GM12878 (cell line): Measurements from ENCODE around the gene ADCY5. TPM values are rescaled to one million over a fixed set of nuclear protein-coding genes. Genes with fewer than 3 reads are reported as not detected.

Source experiments
- ATAC-seq: fragments of 200-7000 bp; cut with Tn5 transposase; 3 replicates; pipeline ENCODE4 v1.9.1; 2020; ENCODE audit warnings: mild to moderate bottlenecking, moderate library complexity
- BruUV-seq: library from RNA; stranded (reverse); fragments of 400-500 nt; replicated peaks from 2 replicates; lab custom pipeline; 2021; lab: Mats Ljungman, UMichigan
- CTCF ChIA-PET: fragments of 300-600 bp; sonication (Branson Sonifier 250); formaldehyde crosslinking; extraction: SDS; loops from one replicate; lab custom pipeline; 2021; ENCODE audit warnings: inconsistent platforms; lab: Yijun Ruan, JAX
- POLR2A ChIA-PET: fragments of 350-600 bp; formaldehyde crosslinking; extraction: SDS; loops from one replicate; lab custom pipeline; 2021; ENCODE audit warnings: inconsistent platforms; lab: Charles Lee
- RAD21 ChIA-PET: fragments of 300-600 bp; sonication (Branson Sonifier 250); formaldehyde crosslinking; loops from one replicate; lab custom pipeline; 2023; ENCODE audit warnings: antibody characterized with exemption; ENCODE audit not compliant: unreplicated experiment; lab: Charles Lee
- SMC1A ChIA-PET: fragments of 300-600 bp; sonication (Branson Sonifier 250); formaldehyde crosslinking; loops from one replicate; lab custom pipeline; 2023; ENCODE audit not compliant: unreplicated experiment, uncharacterized antibody; lab: Charles Lee
- DNase-seq: peaks from one replicate; pipeline ENCODE4 v3.0.0-alpha.2; 2011; ENCODE audit warnings: low read depth, low spot score
- FAIRE-seq: peaks from 3 replicates; lab custom pipeline; 2011; peaks lifted over from hg19 to GRCh38; lab: Jason Lieb, UNC
- H2AFZ ChIP-seq: 2 replicates; pipeline ENCODE4 v1.6.0; 2011; ENCODE audit warnings: low read depth, low read length, control low read depth; ENCODE audit not compliant: control insufficient read depth
- H3K27ac ChIP-seq: 2 replicates; pipeline ENCODE4 v1.5.1; 2011; ENCODE audit warnings: control low read depth; ENCODE audit not compliant: control insufficient read depth, insufficient read depth
- H3K27me3 ChIP-seq, 2 experiments: replicated peaks in 1 of 2; 2 replicates each; pipeline versions ENCODE4 v1.6.0 to v1.6.1; 2011; ENCODE audit warnings: low read length in 1 of 2; ENCODE audit not compliant: control insufficient read depth in 2 of 2, insufficient read depth in 2 of 2
- H3K36me3 ChIP-seq, 2 experiments: 2 replicates each; pipeline ENCODE4 v1.5.1; 2011; ENCODE audit warnings: low read length in 1 of 2; ENCODE audit not compliant: control insufficient read depth in 2 of 2, insufficient read depth in 2 of 2
- H3K4me1 ChIP-seq: 2 replicates; pipeline ENCODE4 v1.6.1; 2011; ENCODE audit warnings: mild to moderate bottlenecking, low read length, moderate library complexity, mixed read lengths; ENCODE audit not compliant: control insufficient read depth, insufficient read depth
- H3K4me2 ChIP-seq: 2 replicates; pipeline ENCODE4 v1.6.0; 2011; ENCODE audit warnings: control low read depth; ENCODE audit not compliant: control insufficient read depth, insufficient read depth
- H3K4me3 ChIP-seq: fragments of 200-600 bp; sonication (generic); 2 replicates; pipeline ENCODE4 v1.5.1; 2016
- H3K79me2 ChIP-seq: 2 replicates; pipeline ENCODE4 v1.6.0; 2011; ENCODE audit warnings: low read length; ENCODE audit not compliant: control insufficient read depth, insufficient read depth
- H3K9ac ChIP-seq: 2 replicates; pipeline ENCODE4 v1.8.0; 2011; ENCODE audit warnings: low read length, control low read depth, mixed read lengths; ENCODE audit not compliant: control insufficient read depth, insufficient read depth
- H3K9me3 ChIP-seq: replicated peaks from 3 replicates; pipeline ENCODE4 v1.5.1; 2011; ENCODE audit warnings: mild to moderate bottlenecking, low read length; ENCODE audit not compliant: control insufficient read depth, insufficient read depth
- H4K20me1 ChIP-seq: 2 replicates; pipeline ENCODE4 v1.6.0; 2011; ENCODE audit not compliant: control insufficient read depth, insufficient read depth
- BMI1 ChIP-seq: fragments of 450-650 bp; IDR thresholded peaks from 2 replicates; pipeline ENCODE4 v1.6.1; 2016; ENCODE audit warnings: mild to moderate bottlenecking, moderate library complexity, borderline replicate concordance
- HDAC2 ChIP-seq: fragments of 200-600 bp; sonication (generic); IDR thresholded peaks from 2 replicates; pipeline ENCODE4 v1.6.1; 2017
- MTA3 ChIP-seq: IDR thresholded peaks from 2 replicates; pipeline ENCODE4 v1.6.1; 2012; ENCODE audit warnings: low read length, inconsistent platforms, borderline replicate concordance
- MYB ChIP-seq: fragments of 150-350 bp; IDR thresholded peaks from 2 replicates; pipeline ENCODE4 v1.6.1; 2014; ENCODE audit warnings: mild to moderate bottlenecking, low read depth, low read length, borderline replicate concordance
- NBN ChIP-seq: fragments of 450-650 bp; IDR thresholded peaks from 2 replicates; pipeline ENCODE4 v1.6.1; 2016
- RB1 ChIP-seq: fragments of 450-650 bp; formaldehyde crosslinking; IDR thresholded peaks from 2 replicates; pipeline ENCODE4 v1.6.1; 2017; ENCODE audit warnings: mild to moderate bottlenecking, borderline replicate concordance
- RBBP5 ChIP-seq: fragments of 200-600 bp; sonication (generic); conservative IDR thresholded peaks from 2 replicates; pipeline ENCODE4 v1.6.1; 2016
- SMARCA5 ChIP-seq: fragments of 450-650 bp; IDR thresholded peaks from 2 replicates; pipeline ENCODE4 v1.6.1; 2017; ENCODE audit warnings: mild to moderate bottlenecking
- WGBS: methylation state at CpG from one replicate; pipeline ENCODE4 v1.1.6; 2016; ENCODE audit warnings: low lambda C conversion rate; ENCODE audit not compliant: insufficient replicate concordance, insufficient coverage; ENCODE audit errors: missing lambda C conversion rate; 5-methylcytosine and 5-hydroxymethylcytosine counted together
- in situ Hi-C: fragments of 300-500 bp; cut with MboI; formaldehyde crosslinking; loops from 9 replicates; pipeline ENCODE4 v1.14.3; 2018; ENCODE audit warnings: mixed read lengths
- intact Hi-C: fragments of 100-400 bp; cut with micrococcal nuclease; formaldehyde crosslinking; loops from one replicate; pipeline ENCODE4 v1.14.2; 2022; ENCODE audit not compliant: unreplicated experiment
- polyA plus RNA-seq, 11 experiments: library from polyadenylated mRNA; depleted of rRNA in 4 of 11; unstranded in 6 of 11; stranded (reverse) in 5 of 11; fragments of >200 nt; fragmentation: Nextera tagmentation in 4 of 11; fragmentation: Illumina TruSeq in 1 of 11; extraction: Ambion mirVana in 4 of 11; extraction: Trizol in 1 of 11; gene quantifications; 1 replicate in 1 of 11; 2 replicates in 10 of 11; pipeline versions ENCODE4 v1.2.1 to v1.2.3, GENCODE V29; 2011 to 2016; ENCODE audit warnings: inconsistent platforms in 2 of 11, missing spikeins in 2 of 11, low read depth in 1 of 11
- total RNA-seq, 4 experiments: library from RNA; depleted of rRNA in 3 of 4; stranded (reverse); fragments of >200 nt in 3 of 4; fragmentation: Illumina TruSeq in 1 of 4; extraction: Trizol in 1 of 4; gene quantifications; 2 replicates each; pipeline versions ENCODE4 v1.2.1 to v1.2.3, GENCODE V29; 2013 to 2021
- TF ChIP-seq, protein P1 (sequence below): IDR thresholded peaks from 2 replicates; pipeline ENCODE4 v1.6.1; 2011; ENCODE audit warnings: low read depth, low read length, improper control_type of control experiment, borderline replicate concordance

Gene ADCY5
- total and polyA plus RNA-seq, 10 of the 15 experiments (the other 5 are each of a cell fraction or from before 2014, with no cell fraction given): under 0.01 to 0.24 (median 0.02) TPM; not detected in 4

DNA sequence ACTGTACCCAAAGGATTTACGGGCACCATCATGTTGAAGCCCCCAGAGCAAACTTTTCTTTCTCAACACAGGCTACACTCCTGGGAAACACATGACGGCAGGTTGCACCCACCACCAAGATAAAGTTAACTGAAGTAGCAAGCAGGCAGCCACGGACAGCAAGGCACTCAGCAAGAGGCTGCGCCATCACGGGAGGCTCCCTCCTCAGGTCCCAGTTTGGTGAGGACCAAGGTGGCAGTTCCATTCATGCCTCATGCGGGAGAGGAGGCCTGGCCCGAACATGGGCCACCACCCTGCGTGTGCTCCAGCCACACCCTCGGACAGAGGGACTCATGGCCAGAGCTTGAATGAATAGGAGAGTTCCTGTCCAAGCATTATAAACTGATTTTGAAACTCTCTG lies 6.8 kb downstream of the ADCY5 start:
- H3K36me3 ChIP-seq: no peaks in the 10 kb centered on the region
- WGBS: 45% methylated on average over 9 of the region's 9 CpGs
- BruUV-seq: no TSS peak
- H3K9me3 ChIP-seq: no peaks in the 10 kb centered on the region
- H3K4me1 ChIP-seq: no peaks in the 10 kb centered on the region
- intact Hi-C loops: no loop called here
- TF ChIP-seq RBBP5: no peak
- TF ChIP-seq BMI1: no peak
- no peak for TF ChIP-seq NBN
- no peak for TF ChIP-seq MYB
- TF ChIP-seq SMARCA5: no peak
- no peak for TF ChIP-seq RB1
- TF ChIP-seq, protein P1, sequence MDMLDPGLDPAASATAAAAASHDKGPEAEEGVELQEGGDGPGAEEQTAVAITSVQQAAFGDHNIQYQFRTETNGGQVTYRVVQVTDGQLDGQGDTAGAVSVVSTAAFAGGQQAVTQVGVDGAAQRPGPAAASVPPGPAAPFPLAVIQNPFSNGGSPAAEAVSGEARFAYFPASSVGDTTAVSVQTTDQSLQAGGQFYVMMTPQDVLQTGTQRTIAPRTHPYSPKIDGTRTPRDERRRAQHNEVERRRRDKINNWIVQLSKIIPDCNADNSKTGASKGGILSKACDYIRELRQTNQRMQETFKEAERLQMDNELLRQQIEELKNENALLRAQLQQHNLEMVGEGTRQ: no peak
- TF ChIP-seq HDAC2: no peak
- no peak for TF ChIP-seq MTA3
- peaks cover 0 to 5% of the 10 kb centered on the region in 2 experiments; a peak in 1 of 4 replicates for H3K27me3 ChIP-seq
- POLR2A ChIA-PET: no interaction called here
- H4K20me1 ChIP-seq: no peaks in the 10 kb centered on the region
- no peak for FAIRE-seq
- RAD21 ChIA-PET: no interaction called here
- H3K4me2 ChIP-seq: no peak overlapping the region
- H2AFZ ChIP-seq: no peak overlapping the region
- no peak for ATAC-seq
- H3K9ac ChIP-seq: no peak overlapping the region
- in situ Hi-C loops: no loop called here
- H3K4me3 ChIP-seq: no peak overlapping the region
- CTCF ChIA-PET: interaction anchor here (0.9 kb wide), 1 partner anchor 10 kb away, joined by 3 read pairs; no protein-coding TSS in a partner anchor
- no peaks in the 10 kb centered on the region for H3K79me2 ChIP-seq
- no peak overlapping the region for H3K27ac ChIP-seq
- DNase-seq: no peak
- SMC1A ChIA-PET: no interaction called here
